Liver (tissue), 9 donors: ENCODE measurements around the gene SLC7A14. TPM values are rescaled to one million over a fixed set of nuclear protein-coding genes. Genes with fewer than 3 reads are reported as not detected.

Experiments
- DNase-seq: peaks from one replicate; pipeline ENCODE4 v3.0.0-alpha.2; 2017; ENCODE audit warnings: low spot score
- H3K27ac ChIP-seq, 2 donors: one replicate each; pipeline ENCODE4 v1.7.0; 2013; ENCODE audit warnings: inconsistent platforms in 2 of 2, low read length in 2 of 2, control low read depth in 1 of 2, low read depth in 1 of 2, mild to moderate bottlenecking in 1 of 2
- H3K27me3 ChIP-seq, 4 donors: one replicate each; pipeline versions ENCODE4 v1.6.1 to v1.7.0; 2013; ENCODE audit warnings: low read length in 3 of 4, inconsistent platforms in 1 of 4, mild to moderate bottlenecking in 1 of 4, moderate library complexity in 1 of 4; ENCODE audit not compliant: control insufficient read depth in 4 of 4, insufficient read depth in 4 of 4
- H3K36me3 ChIP-seq, 4 donors: one replicate each; pipeline versions ENCODE4 v1.6.1 to v1.7.0; 2013; ENCODE audit warnings: low read length in 3 of 4, mild to moderate bottlenecking in 3 of 4, low read depth in 1 of 4, moderate library complexity in 1 of 4; ENCODE audit not compliant: control insufficient read depth in 4 of 4, insufficient read depth in 3 of 4
- H3K4me1 ChIP-seq, 4 donors: one replicate each; pipeline versions ENCODE4 v1.6.1 to v1.7.0; 2013; ENCODE audit warnings: low read length in 3 of 4, mild to moderate bottlenecking in 3 of 4, moderate library complexity in 1 of 4; ENCODE audit not compliant: control insufficient read depth in 4 of 4, insufficient read depth in 4 of 4
- H3K4me3 ChIP-seq, 3 donors: one replicate each; pipeline versions ENCODE4 v1.6.1 to v1.7.0; 2013; ENCODE audit warnings: low read length in 3 of 3, control low read depth in 1 of 3, low read depth in 1 of 3, mild to moderate bottlenecking in 1 of 3
- H3K9ac ChIP-seq, 2 donors: one replicate each; pipeline ENCODE4 v1.7.0; 2013; ENCODE audit warnings: low read length in 2 of 2, mild to moderate bottlenecking in 2 of 2, moderate library complexity in 2 of 2, control low read depth in 1 of 2, low read depth in 1 of 2
- H3K9me3 ChIP-seq, 4 donors: one replicate each; pipeline versions ENCODE4 v1.6.1 to v1.7.0; 2013; ENCODE audit warnings: low read length in 3 of 4; ENCODE audit not compliant: control insufficient read depth in 4 of 4
- EGR1 ChIP-seq, 2 donors: IDR thresholded peaks; 2 replicates each; pipeline ENCODE4 v1.6.1; 2016 to 2018; ENCODE audit warnings: antibody characterized with exemption in 2 of 2, low read depth in 2 of 2
- FOXA1 ChIP-seq: IDR thresholded peaks from 2 replicates; pipeline ENCODE4 v1.6.1; 2016; ENCODE audit warnings: antibody characterized with exemption
- FOXA2 ChIP-seq: IDR thresholded peaks from 2 replicates; pipeline ENCODE4 v1.6.1; 2016; ENCODE audit warnings: antibody characterized with exemption
- GABPA ChIP-seq, 2 donors: IDR thresholded peaks in 1 of 2; conservative IDR thresholded peaks in 1 of 2; 2 replicates each; pipeline ENCODE4 v1.6.1; 2016; ENCODE audit warnings: antibody characterized with exemption in 2 of 2, mild to moderate bottlenecking in 1 of 2, moderate library complexity in 1 of 2
- HNF4A ChIP-seq, 2 donors: conservative IDR thresholded peaks; 2 replicates each; pipeline ENCODE4 v1.6.1; 2016; ENCODE audit warnings: antibody characterized with exemption in 2 of 2, mild to moderate bottlenecking in 2 of 2
- HNF4G ChIP-seq: IDR thresholded peaks from 2 replicates; pipeline ENCODE4 v1.6.1; 2016; ENCODE audit warnings: antibody characterized with exemption
- JUND ChIP-seq, 2 donors: IDR thresholded peaks; 2 replicates each; pipeline ENCODE4 v1.6.1; 2016; ENCODE audit warnings: antibody characterized with exemption in 2 of 2
- NR2F2 ChIP-seq: IDR thresholded peaks from 2 replicates; pipeline ENCODE4 v1.6.1; 2016; ENCODE audit warnings: antibody characterized with exemption
- RAD21 ChIP-seq, 2 donors: IDR thresholded peaks; 2 replicates each; pipeline ENCODE4 v1.6.1; 2016; ENCODE audit warnings: antibody characterized with exemption in 2 of 2, mild to moderate bottlenecking in 2 of 2
- RXRA ChIP-seq, 2 donors: IDR thresholded peaks; 2 replicates each; pipeline ENCODE4 v1.6.1; 2017 to 2018; ENCODE audit warnings: antibody characterized with exemption in 2 of 2, mild to moderate bottlenecking in 1 of 2
- SP1 ChIP-seq: IDR thresholded peaks from 2 replicates; pipeline ENCODE4 v1.6.1; 2018; ENCODE audit warnings: antibody characterized with exemption, mild to moderate bottlenecking
- TAF1 ChIP-seq: conservative IDR thresholded peaks from 2 replicates; pipeline ENCODE4 v1.6.1; 2016; ENCODE audit warnings: antibody characterized with exemption, mild to moderate bottlenecking
- YY1 ChIP-seq: IDR thresholded peaks from 2 replicates; pipeline ENCODE4 v1.6.1; 2016; ENCODE audit warnings: antibody characterized with exemption, mild to moderate bottlenecking
- WGBS: extraction: QIAGEN DNeasy Blood & Tissue Kit; methylation state at CpG from one replicate; pipeline ENCODE4 v1.1.7; 2013; 5-methylcytosine and 5-hydroxymethylcytosine counted together
- polyA plus RNA-seq, 2 donors: library from polyadenylated mRNA; stranded (reverse) in 1 of 2; unstranded in 1 of 2; fragments of 200-250 nt in 1 of 2; fragments of >200 nt in 1 of 2; fragmentation: Nextera tagmentation in 1 of 2; extraction: Ambion mirVana in 1 of 2; gene quantifications; one replicate each; pipeline versions ENCODE4 v1.2.1 to v1.2.3, GENCODE V29; 2013 to 2015
- total RNA-seq, 2 donors: library from RNA; depleted of rRNA; stranded (reverse); fragments of >200 nt; gene quantifications; one replicate each; pipeline ENCODE4 v1.2.3, GENCODE V29; 2014
- TF ChIP-seq, protein P1 (sequence below): IDR thresholded peaks from 2 replicates; pipeline ENCODE4 v1.6.1; 2016; ENCODE audit warnings: antibody characterized with exemption
- TF ChIP-seq, protein P2 (sequence below): IDR thresholded peaks from 2 replicates; pipeline ENCODE4 v1.6.1; 2016; ENCODE audit warnings: antibody characterized with exemption
- TF ChIP-seq, protein P3 (sequence below): IDR thresholded peaks from 2 replicates; pipeline ENCODE4 v1.6.1; 2016; ENCODE audit warnings: antibody characterized with exemption, mild to moderate bottlenecking
- TF ChIP-seq, protein P4 (sequence below): IDR thresholded peaks from 2 replicates; pipeline ENCODE4 v1.6.1; 2016; ENCODE audit warnings: antibody characterized with exemption
- TF ChIP-seq, protein P5 (sequence below): fragments of 150-350 bp; IDR thresholded peaks from 2 replicates; pipeline ENCODE4 v1.5.1; 2017; ENCODE audit warnings: improper control_type of control experiment, low read depth, low read length; ENCODE audit not compliant: missing input control
- donor health status: healthy.
- donor health status: healthy.
- donor health status: healthy.
- donor health status: healthy.
- donor health status: healthy.

Gene SLC7A14
- total and polyA plus RNA-seq, 4 donors: under 0.01 to 0.01 (median under 0.01) TPM; not detected in 1

DNA sequence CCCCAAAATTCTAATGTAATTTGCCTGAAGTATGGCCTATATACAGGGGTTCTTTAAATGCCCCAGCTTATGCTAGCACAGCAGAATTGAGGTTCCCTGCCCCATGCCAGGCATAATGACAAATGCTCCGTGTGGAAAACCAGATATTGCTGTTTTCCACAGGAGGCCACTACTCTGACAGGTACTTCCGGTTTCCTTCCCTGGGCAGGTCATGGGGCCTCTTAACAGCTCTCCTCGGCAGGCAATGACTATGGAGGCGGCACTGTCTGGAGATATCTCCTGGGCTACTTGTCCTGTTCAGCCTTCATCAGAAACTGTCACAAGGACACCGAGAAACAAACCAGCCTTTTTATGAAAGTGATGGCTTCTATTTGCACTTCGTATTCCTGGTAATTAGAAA is 54.8 kb downstream of the SLC7A14 start:
- Histone ChIP-seq H3K9me3 (no peaks in the 10 kb centered on the region), H3K4me3 (no peak overlapping the region), H3K4me1 (no peaks in the 10 kb centered on the region), H3K9ac (no peak overlapping the region), H3K27ac (no peak overlapping the region), H3K27me3 (no peaks in the 10 kb centered on the region), H3K36me3 (no peaks in the 10 kb centered on the region)
- WGBS: 82% methylated on average over 6 of the region's 6 CpGs
- TF ChIP-seq GABPA (IDR thresholded peaks at IDR 0.05 in 1 of 2, conservative IDR thresholded peaks at IDR 0.05 in 1 of 2): no peak
- TF ChIP-seq, protein P1, sequence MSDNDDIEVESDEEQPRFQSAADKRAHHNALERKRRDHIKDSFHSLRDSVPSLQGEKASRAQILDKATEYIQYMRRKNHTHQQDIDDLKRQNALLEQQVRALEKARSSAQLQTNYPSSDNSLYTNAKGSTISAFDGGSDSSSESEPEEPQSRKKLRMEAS: no peak
- TF ChIP-seq HNF4G: no peak
- no peak for TF ChIP-seq YY1
- TF ChIP-seq SP1: no peak
- no peak for TF ChIP-seq RXRA (IDR thresholded peaks at IDR 0.05)
- TF ChIP-seq, protein P2, sequence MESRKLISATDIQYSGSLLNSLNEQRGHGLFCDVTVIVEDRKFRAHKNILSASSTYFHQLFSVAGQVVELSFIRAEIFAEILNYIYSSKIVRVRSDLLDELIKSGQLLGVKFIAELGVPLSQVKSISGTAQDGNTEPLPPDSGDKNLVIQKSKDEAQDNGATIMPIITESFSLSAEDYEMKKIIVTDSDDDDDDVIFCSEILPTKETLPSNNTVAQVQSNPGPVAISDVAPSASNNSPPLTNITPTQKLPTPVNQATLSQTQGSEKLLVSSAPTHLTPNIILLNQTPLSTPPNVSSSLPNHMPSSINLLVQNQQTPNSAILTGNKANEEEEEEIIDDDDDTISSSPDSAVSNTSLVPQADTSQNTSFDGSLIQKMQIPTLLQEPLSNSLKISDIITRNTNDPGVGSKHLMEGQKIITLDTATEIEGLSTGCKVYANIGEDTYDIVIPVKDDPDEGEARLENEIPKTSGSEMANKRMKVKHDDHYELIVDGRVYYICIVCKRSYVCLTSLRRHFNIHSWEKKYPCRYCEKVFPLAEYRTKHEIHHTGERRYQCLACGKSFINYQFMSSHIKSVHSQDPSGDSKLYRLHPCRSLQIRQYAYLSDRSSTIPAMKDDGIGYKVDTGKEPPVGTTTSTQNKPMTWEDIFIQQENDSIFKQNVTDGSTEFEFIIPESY: no peak
- TF ChIP-seq TAF1: no peak
- no peak for TF ChIP-seq FOXA2
- no peak for TF ChIP-seq JUND (IDR thresholded peaks at IDR 0.05)
- no peak for TF ChIP-seq EGR1 (IDR thresholded peaks at IDR 0.05; ENCODE audit: low read depth in 2 of 2)
- no peak for TF ChIP-seq NR2F2
- TF ChIP-seq, protein P3, sequence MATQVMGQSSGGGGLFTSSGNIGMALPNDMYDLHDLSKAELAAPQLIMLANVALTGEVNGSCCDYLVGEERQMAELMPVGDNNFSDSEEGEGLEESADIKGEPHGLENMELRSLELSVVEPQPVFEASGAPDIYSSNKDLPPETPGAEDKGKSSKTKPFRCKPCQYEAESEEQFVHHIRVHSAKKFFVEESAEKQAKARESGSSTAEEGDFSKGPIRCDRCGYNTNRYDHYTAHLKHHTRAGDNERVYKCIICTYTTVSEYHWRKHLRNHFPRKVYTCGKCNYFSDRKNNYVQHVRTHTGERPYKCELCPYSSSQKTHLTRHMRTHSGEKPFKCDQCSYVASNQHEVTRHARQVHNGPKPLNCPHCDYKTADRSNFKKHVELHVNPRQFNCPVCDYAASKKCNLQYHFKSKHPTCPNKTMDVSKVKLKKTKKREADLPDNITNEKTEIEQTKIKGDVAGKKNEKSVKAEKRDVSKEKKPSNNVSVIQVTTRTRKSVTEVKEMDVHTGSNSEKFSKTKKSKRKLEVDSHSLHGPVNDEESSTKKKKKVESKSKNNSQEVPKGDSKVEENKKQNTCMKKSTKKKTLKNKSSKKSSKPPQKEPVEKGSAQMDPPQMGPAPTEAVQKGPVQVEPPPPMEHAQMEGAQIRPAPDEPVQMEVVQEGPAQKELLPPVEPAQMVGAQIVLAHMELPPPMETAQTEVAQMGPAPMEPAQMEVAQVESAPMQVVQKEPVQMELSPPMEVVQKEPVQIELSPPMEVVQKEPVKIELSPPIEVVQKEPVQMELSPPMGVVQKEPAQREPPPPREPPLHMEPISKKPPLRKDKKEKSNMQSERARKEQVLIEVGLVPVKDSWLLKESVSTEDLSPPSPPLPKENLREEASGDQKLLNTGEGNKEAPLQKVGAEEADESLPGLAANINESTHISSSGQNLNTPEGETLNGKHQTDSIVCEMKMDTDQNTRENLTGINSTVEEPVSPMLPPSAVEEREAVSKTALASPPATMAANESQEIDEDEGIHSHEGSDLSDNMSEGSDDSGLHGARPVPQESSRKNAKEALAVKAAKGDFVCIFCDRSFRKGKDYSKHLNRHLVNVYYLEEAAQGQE: no peak
- TF ChIP-seq, protein P4, sequence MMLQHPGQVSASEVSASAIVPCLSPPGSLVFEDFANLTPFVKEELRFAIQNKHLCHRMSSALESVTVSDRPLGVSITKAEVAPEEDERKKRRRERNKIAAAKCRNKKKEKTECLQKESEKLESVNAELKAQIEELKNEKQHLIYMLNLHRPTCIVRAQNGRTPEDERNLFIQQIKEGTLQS: no peak
- DNase-seq: no peak

DNA sequence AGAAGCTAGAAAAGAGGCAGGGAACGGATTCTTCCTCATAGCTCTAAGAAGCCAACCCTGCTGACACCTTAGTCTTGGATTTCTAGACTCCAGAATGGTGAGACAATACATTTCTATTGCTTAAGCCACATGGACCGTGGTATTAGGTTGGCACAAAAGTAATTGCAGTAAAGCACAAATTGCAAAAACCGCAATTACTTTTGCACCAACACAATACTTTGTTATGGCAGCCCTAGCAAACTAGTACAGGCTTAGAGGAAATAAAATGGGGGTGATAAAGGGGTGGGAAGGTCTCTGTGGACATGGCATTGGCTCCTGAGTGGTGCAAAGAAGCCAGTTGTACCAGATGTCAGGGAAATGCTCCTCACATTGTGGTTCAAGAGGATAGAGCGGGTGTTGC is 56.0 kb downstream of the SLC7A14 start:
- Histone ChIP-seq H3K4me1 (no peaks in the 10 kb centered on the region), H3K9me3 (no peaks in the 10 kb centered on the region), H3K27ac (no peak overlapping the region), H3K4me3 (no peak overlapping the region), H3K27me3 (no peaks in the 10 kb centered on the region), H3K36me3 (no peaks in the 10 kb centered on the region), H3K9ac (no peak overlapping the region)
- WGBS: 93% methylated on average over 4 of the region's 4 CpGs
- DNase-seq: no peak
- TF ChIP-seq RXRA (IDR thresholded peaks at IDR 0.05) (no peak), YY1 (no peak), HNF4G (no peak), RAD21 (IDR thresholded peaks at IDR 0.05) (no peak), FOXA1 (no peak), HNF4A (conservative IDR thresholded peaks at IDR 0.05) (no peak), TAF1 (no peak)
- TF ChIP-seq, protein P2: no peak
- TF ChIP-seq, protein P5, sequence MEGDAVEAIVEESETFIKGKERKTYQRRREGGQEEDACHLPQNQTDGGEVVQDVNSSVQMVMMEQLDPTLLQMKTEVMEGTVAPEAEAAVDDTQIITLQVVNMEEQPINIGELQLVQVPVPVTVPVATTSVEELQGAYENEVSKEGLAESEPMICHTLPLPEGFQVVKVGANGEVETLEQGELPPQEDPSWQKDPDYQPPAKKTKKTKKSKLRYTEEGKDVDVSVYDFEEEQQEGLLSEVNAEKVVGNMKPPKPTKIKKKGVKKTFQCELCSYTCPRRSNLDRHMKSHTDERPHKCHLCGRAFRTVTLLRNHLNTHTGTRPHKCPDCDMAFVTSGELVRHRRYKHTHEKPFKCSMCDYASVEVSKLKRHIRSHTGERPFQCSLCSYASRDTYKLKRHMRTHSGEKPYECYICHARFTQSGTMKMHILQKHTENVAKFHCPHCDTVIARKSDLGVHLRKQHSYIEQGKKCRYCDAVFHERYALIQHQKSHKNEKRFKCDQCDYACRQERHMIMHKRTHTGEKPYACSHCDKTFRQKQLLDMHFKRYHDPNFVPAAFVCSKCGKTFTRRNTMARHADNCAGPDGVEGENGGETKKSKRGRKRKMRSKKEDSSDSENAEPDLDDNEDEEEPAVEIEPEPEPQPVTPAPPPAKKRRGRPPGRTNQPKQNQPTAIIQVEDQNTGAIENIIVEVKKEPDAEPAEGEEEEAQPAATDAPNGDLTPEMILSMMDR: no peak
- TF ChIP-seq, protein P3: no peak
